Measurements from ENCODE around the gene LAMB4. TPM values are rescaled to one million over a fixed set of nuclear protein-coding genes. Genes with fewer than 3 reads are reported as not detected.

Gene LAMB4
- total and polyA plus RNA-seq, 2 donors (not counting 1 experiment from before 2014, with no cell fraction given): 0.17 to 0.57 TPM

DNA sequence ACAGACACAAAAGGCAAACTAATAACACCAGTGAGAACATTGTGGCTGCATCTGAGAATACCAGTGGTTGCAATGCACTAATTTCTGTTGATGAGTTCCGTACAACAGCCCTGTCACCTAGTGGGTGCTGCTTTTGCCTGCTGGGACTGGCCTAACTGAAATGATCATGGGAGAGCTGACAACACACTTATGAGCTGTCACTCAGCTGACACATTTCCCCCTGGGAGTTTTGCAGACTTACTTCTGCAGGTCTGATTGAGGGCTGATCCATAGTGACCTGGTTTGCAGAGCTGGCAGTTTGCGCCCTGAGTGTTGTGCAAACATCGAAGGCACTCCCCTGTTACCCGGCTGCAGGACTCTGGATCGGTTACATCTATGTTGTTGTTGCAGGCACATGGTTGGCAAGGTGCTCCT lies 66.6 kb downstream of the LAMB4 start:
- no peak for DNase-seq (ENCODE audit: low read depth in 2 of 2)
- no peak overlapping the region for H3K9ac ChIP-seq (ENCODE audit: insufficient read depth, low read length)
- H3K27ac ChIP-seq (ENCODE audit: insufficient read depth, low read length): no peak overlapping the region
- peaks cover 8% of the 10 kb centered on the region for H3K4me1 ChIP-seq (ENCODE audit: control insufficient read depth, extremely low read depth, insufficient read depth, low read length)
- no peaks in the 10 kb centered on the region for H4K20me1 ChIP-seq (ENCODE audit: control insufficient read depth, extremely low read depth, insufficient read depth, low read length)
- H3K9me3 ChIP-seq (ENCODE audit: control insufficient read depth, insufficient read depth, low read depth, low read length): no peaks in the 10 kb centered on the region
- no peak for TF ChIP-seq EZH2 (IDR thresholded peaks at IDR 0.05; ENCODE audit: low read length, missing control alignments)
- TF ChIP-seq, protein P1, sequence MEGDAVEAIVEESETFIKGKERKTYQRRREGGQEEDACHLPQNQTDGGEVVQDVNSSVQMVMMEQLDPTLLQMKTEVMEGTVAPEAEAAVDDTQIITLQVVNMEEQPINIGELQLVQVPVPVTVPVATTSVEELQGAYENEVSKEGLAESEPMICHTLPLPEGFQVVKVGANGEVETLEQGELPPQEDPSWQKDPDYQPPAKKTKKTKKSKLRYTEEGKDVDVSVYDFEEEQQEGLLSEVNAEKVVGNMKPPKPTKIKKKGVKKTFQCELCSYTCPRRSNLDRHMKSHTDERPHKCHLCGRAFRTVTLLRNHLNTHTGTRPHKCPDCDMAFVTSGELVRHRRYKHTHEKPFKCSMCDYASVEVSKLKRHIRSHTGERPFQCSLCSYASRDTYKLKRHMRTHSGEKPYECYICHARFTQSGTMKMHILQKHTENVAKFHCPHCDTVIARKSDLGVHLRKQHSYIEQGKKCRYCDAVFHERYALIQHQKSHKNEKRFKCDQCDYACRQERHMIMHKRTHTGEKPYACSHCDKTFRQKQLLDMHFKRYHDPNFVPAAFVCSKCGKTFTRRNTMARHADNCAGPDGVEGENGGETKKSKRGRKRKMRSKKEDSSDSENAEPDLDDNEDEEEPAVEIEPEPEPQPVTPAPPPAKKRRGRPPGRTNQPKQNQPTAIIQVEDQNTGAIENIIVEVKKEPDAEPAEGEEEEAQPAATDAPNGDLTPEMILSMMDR (conservative IDR thresholded peaks at IDR 0.05 in 1 of 2, IDR thresholded peaks at IDR 0.05 in 1 of 2; ENCODE audit: low read depth in 1 of 2, low read length in 2 of 2): no peak
- no peak overlapping the region for H3K4me3 ChIP-seq (replicated peaks in 1 of 4; ENCODE audit: control extremely low read depth in 1 of 4, insufficient read depth in 1 of 4, low read depth in 3 of 4, low read length in 4 of 4)
- H3K27me3 ChIP-seq (ENCODE audit: control insufficient read depth, insufficient read depth, low read length): no peaks in the 10 kb centered on the region
- no peak overlapping the region for H2AFZ ChIP-seq (ENCODE audit: low read length)
- no peak overlapping the region for H3K4me2 ChIP-seq (ENCODE audit: extremely low read depth, insufficient read depth, low read length)
- no peaks in the 10 kb centered on the region for H3K79me2 ChIP-seq (ENCODE audit: control insufficient read depth, insufficient read depth, low read length)
- no peaks in the 10 kb centered on the region for H3K36me3 ChIP-seq (ENCODE audit: control insufficient read depth, insufficient read depth, low read length)

DNA sequence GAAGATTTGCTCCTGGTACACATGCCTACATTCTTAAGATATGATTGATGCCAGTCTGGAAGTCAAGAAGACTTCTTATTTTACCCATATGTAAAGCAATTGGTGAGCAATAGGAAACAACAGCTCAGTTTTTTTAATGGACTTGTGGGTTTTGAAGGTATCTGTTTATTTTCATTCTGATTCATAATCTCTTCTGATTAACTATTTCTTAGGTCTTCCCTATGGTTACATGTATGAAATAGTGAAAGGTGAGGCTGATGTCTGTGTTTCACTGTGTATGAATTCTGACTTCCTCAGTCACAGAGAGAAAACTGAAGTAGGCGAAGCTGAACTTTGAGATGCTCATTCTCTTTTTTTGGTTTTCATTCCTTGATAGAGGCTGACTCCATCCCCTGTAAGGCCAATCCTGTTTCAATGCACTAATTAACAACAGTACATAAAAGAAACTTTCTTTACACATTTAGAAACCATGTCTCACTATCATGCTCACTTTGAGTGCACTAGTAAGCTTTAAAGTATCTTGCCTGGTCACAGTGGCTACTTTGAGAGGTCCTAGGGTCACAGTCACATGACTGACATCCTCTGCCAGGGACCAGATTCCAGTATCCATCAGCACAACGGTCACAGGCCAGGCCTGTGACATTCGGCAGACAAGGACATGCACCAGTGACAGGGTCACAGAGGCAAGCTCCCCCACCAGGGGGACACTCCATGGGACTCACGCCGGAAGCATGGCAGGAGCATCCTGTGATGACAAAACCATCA lies 67.7 kb downstream of the LAMB4 start:
- Histone ChIP-seq H3K9me3 (ENCODE audit: control insufficient read depth, insufficient read depth, low read depth, low read length) (no peaks in the 10 kb centered on the region), H3K36me3 (ENCODE audit: control insufficient read depth, insufficient read depth, low read length) (no peaks in the 10 kb centered on the region), H3K27me3 (ENCODE audit: control insufficient read depth, insufficient read depth, low read length) (no peaks in the 10 kb centered on the region), H4K20me1 (ENCODE audit: control insufficient read depth, extremely low read depth, insufficient read depth, low read length) (no peaks in the 10 kb centered on the region), H3K4me1 (ENCODE audit: control insufficient read depth, extremely low read depth, insufficient read depth, low read length) (peaks cover 8% of the 10 kb centered on the region), H3K27ac (ENCODE audit: insufficient read depth, low read length) (no peak overlapping the region), H3K79me2 (ENCODE audit: control insufficient read depth, insufficient read depth, low read length) (no peaks in the 10 kb centered on the region), H3K4me3 (replicated peaks in 1 of 4; ENCODE audit: control extremely low read depth in 1 of 4, insufficient read depth in 1 of 4, low read depth in 3 of 4, low read length in 4 of 4) (no peak overlapping the region), H3K4me2 (ENCODE audit: extremely low read depth, insufficient read depth, low read length) (no peak overlapping the region), H2AFZ (ENCODE audit: low read length) (no peak overlapping the region), H3K9ac (ENCODE audit: insufficient read depth, low read length) (no peak overlapping the region)
- no peak for TF ChIP-seq EZH2 (IDR thresholded peaks at IDR 0.05; ENCODE audit: low read length, missing control alignments)
- TF ChIP-seq, protein P1 (conservative IDR thresholded peaks at IDR 0.05 in 1 of 2, IDR thresholded peaks at IDR 0.05 in 1 of 2; ENCODE audit: low read depth in 1 of 2, low read length in 2 of 2): no peak
- peak in 1 of 2 donors; percentile 71 for DNase-seq (ENCODE audit: low read depth in 2 of 2)

DNA sequence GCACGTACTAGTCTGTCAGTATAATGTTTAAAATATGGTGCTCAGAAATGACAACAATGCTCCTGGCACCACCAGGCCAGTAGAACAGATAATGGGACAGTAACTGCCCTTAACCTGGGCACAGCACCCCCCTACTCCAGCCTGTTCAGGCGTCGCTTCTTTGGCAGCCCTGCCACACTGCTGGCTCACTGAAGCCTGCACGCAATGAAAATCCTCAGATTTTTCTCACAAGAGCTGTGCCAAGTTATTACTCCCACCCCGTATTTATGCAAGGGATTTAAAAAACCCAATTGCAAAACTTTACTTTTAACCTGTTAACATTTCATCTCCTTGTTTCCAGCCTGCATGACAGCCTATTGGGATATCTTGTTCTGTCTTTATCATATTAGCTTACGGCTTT lies 70.6 kb downstream of the LAMB4 start:
- Histone ChIP-seq H3K4me3 (replicated peaks in 1 of 4; ENCODE audit: control extremely low read depth in 1 of 4, insufficient read depth in 1 of 4, low read depth in 3 of 4, low read length in 4 of 4) (no peak overlapping the region), H3K27me3 (ENCODE audit: control insufficient read depth, insufficient read depth, low read length) (no peaks in the 10 kb centered on the region), H3K79me2 (ENCODE audit: control insufficient read depth, insufficient read depth, low read length) (no peaks in the 10 kb centered on the region), H3K9me3 (ENCODE audit: control insufficient read depth, insufficient read depth, low read depth, low read length) (no peaks in the 10 kb centered on the region), H3K4me1 (ENCODE audit: control insufficient read depth, extremely low read depth, insufficient read depth, low read length) (peaks cover 8% of the 10 kb centered on the region), H4K20me1 (ENCODE audit: control insufficient read depth, extremely low read depth, insufficient read depth, low read length) (no peaks in the 10 kb centered on the region), H2AFZ (ENCODE audit: low read length) (no peak overlapping the region), H3K36me3 (ENCODE audit: control insufficient read depth, insufficient read depth, low read length) (no peaks in the 10 kb centered on the region), H3K4me2 (ENCODE audit: extremely low read depth, insufficient read depth, low read length) (no peak overlapping the region), H3K27ac (ENCODE audit: insufficient read depth, low read length) (no peak overlapping the region), H3K9ac (ENCODE audit: insufficient read depth, low read length) (no peak overlapping the region)
- no peak for TF ChIP-seq EZH2 (IDR thresholded peaks at IDR 0.05; ENCODE audit: low read length, missing control alignments)
- TF ChIP-seq, protein P1 (conservative IDR thresholded peaks at IDR 0.05 in 1 of 2, IDR thresholded peaks at IDR 0.05 in 1 of 2; ENCODE audit: low read depth in 1 of 2, low read length in 2 of 2): no peak
- peak in 1 of 2 donors; percentile 48 for DNase-seq (ENCODE audit: low read depth in 2 of 2)
